ENCODE data around the gene MLH1. TPM values are rescaled to one million over a fixed set of nuclear protein-coding genes. Genes with fewer than 3 reads are reported as not detected.
A peak's percentile ranks its signal among the peaks of the same experiment; 100 is the strongest.

Gene MLH1
- total and polyA plus RNA-seq, 2 of the 8 experiments (the other 6 are each of a cell fraction or from before 2014, with no cell fraction given): 36.4 to 47.3 TPM

DNA sequence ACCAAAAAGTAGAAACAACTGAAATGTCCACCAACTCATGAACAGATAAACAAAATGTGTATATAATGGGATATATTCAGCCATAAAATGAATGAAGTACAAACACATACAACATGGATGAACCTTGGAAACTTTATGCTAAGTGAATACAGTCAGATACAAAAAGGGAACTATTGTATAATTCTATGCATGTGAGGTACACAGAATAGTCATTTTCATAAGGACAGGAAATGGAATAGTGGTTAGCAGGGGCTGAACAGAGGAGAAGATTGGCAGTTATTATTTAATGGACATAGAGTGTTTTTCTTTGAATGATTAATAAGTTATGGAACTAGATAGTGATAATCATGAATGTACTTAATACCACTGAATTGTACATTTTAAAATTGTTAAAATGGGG lies 28.5 kb upstream of the MLH1 start:
- Histone ChIP-seq H3K4me2 (ENCODE audit: insufficient read depth in 1 of 2, low read depth in 2 of 2, low read length in 2 of 2) (peak overlapping the region in 1 of 2 experiments; percentile 60; a peak in 2 of 4 replicates), H3K4ac (replicated peaks; ENCODE audit: insufficient read length, low read depth, low read length) (no peak overlapping the region), H2BK120ac (replicated peaks; ENCODE audit: low read depth, low read length) (no peak overlapping the region), H4K8ac (ENCODE audit: extremely low read depth, insufficient read depth, low read length) (no peak overlapping the region; the same call in 1 of the 2 replicates), H4K20me1 (replicated peaks in 1 of 2; ENCODE audit: control insufficient read depth in 1 of 2, insufficient read depth in 2 of 2, low read length in 2 of 2) (no peaks in the 10 kb centered on the region), H3K9ac (replicated peaks in 1 of 4; ENCODE audit: extremely low read depth in 1 of 4, low read depth in 3 of 4, low read length in 3 of 4) (no peak overlapping the region), H3K18ac (ENCODE audit: extremely low read depth, low read length) (no peak overlapping the region), H2BK12ac (ENCODE audit: low read depth, low read length) (no peak overlapping the region), H4K91ac (replicated peaks; ENCODE audit: insufficient read length, low read length) (no peak overlapping the region), H3K23ac (ENCODE audit: insufficient read length) (no peak overlapping the region), H3K36me3 (ENCODE audit: control insufficient read depth in 2 of 4, insufficient read depth in 4 of 4, low read length in 3 of 4) (no peaks in the 10 kb centered on the region), H3K27ac (ENCODE audit: low read depth, low read length) (no peak overlapping the region), H3K23me2 (ENCODE audit: low read depth, low read length) (no peaks in the 10 kb centered on the region), H3K9me3 (ENCODE audit: insufficient read depth in 2 of 2, low read depth in 1 of 2, low read length in 1 of 2) (no peaks in the 10 kb centered on the region), H2BK15ac (ENCODE audit: low read length) (no peak overlapping the region), H3K79me2 (ENCODE audit: control insufficient read depth in 1 of 2, insufficient read depth in 2 of 2, low read length in 2 of 2) (no peaks in the 10 kb centered on the region), H3K14ac (ENCODE audit: insufficient read length) (no peak overlapping the region), H3K4me1 (replicated peaks in 1 of 4; ENCODE audit: control insufficient read depth in 3 of 4, insufficient read depth in 4 of 4, low read length in 3 of 4) (peaks cover 0 to 13% (median 5%) of the 10 kb centered on the region in 4 experiments; a peak in 5 of 7 replicates), H3K56ac (replicated peaks; ENCODE audit: insufficient read length, low read depth, low read length) (no peak overlapping the region), H3K79me1 (ENCODE audit: low read depth, low read length) (no peaks in the 10 kb centered on the region), H2AFZ (ENCODE audit: low read length) (no peak overlapping the region), H4K5ac (ENCODE audit: insufficient read length, low read depth, low read length) (no peak overlapping the region), H3K4me3 (ENCODE audit: extremely low read depth in 1 of 4, insufficient read depth in 2 of 4, low read depth in 3 of 4, low read length in 4 of 4) (no peak overlapping the region), H2BK20ac (ENCODE audit: low read length) (no peak overlapping the region), H2AK5ac (ENCODE audit: low read depth, low read length) (no peak overlapping the region), H3K27me3 (replicated peaks in 1 of 4; ENCODE audit: control insufficient read depth in 3 of 4, extremely low read depth in 1 of 4, insufficient read depth in 3 of 4, low read length in 3 of 4) (no peaks in the 10 kb centered on the region), H2BK5ac (ENCODE audit: low read depth, low read length) (no peak overlapping the region)
- no peak for FAIRE-seq
- DNase-seq (ENCODE audit: low read depth in 1 of 2, low spot score in 2 of 2): no peak
- ChIA-PET POLR2A (ENCODE audit: partially characterized antibody) (interaction anchor here (1.3 kb wide), 1 partner anchor 14 kb away, joined by 4 read pairs; no protein-coding TSS in a partner anchor), CTCF (ENCODE audit: partially characterized antibody) (interaction anchor here (0.9 to 2.6 kb wide), 4 partner anchors 8 to 59 kb away, joined by 3 to 20 read pairs (median 5); no protein-coding TSS in a partner anchor)
- TF ChIP-seq, protein P1, sequence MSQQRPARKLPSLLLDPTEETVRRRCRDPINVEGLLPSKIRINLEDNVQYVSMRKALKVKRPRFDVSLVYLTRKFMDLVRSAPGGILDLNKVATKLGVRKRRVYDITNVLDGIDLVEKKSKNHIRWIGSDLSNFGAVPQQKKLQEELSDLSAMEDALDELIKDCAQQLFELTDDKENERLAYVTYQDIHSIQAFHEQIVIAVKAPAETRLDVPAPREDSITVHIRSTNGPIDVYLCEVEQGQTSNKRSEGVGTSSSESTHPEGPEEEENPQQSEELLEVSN (IDR thresholded peaks at IDR 0.05): no peak
- TF ChIP-seq RFX5 (IDR thresholded peaks at IDR 0.05; ENCODE audit: borderline replicate concordance, low read depth, low read length): no peak

Data from H1 (cell line).